GM19035 (cell line): ENCODE measurements around the gene KMT2B.
"Not testable (repeated sequence)": the region's sequence is repeated elsewhere in the genome, so short reads cannot be mapped to it uniquely, and the experiment has no call there.

Experiments
- ATAC-seq: cut with Tn5 transposase; IDR thresholded peaks from one replicate; pipeline ENCODE4 v1.9.1; 2021; ENCODE audit not compliant: unreplicated experiment

Gene KMT2B

GRCh38 chr19:35710784-35711723 lies 6.7 kb upstream of the KMT2B start:
- ATAC-seq = peak; percentile 32

- ATAC-seq = no peak
These were observed 5.0 kb upstream of the KMT2B start for GRCh38 chr19:35712567-35713505.

- no peak for ATAC-seq
These were observed 4.3 kb upstream of the KMT2B start for GRCh38 chr19:35713506-35713850.

GRCh38 chr19:35713904-35714495 lies 3.8 kb upstream of the KMT2B start:
- no peak for ATAC-seq

- no peak for ATAC-seq
These were observed 3.0 kb upstream of the KMT2B start for GRCh38 chr19:35714601-35715354.

- ATAC-seq = no peak
These were observed 2.4 kb upstream of the KMT2B start for GRCh38 chr19:35715355-35715809.

- peak; percentile 0 for ATAC-seq
These were observed 1.6 kb upstream of the KMT2B start for GRCh38 chr19:35715981-35716800.

GRCh38 chr19:35716801-35717664 lies 770 bp upstream of the KMT2B start:
- peak; percentile 60 for ATAC-seq

GRCh38 chr19:35718345-35719041 lies 690 bp downstream of the KMT2B start:
- peak; percentile 1 for ATAC-seq

- ATAC-seq = no peak
These were observed 1.8 kb downstream of the KMT2B start for GRCh38 chr19:35719402-35720162.

GRCh38 chr19:35720163-35720524 lies 2.3 kb downstream of the KMT2B start:
- no peak for ATAC-seq

- no peak for ATAC-seq
These were observed 2.8 kb downstream of the KMT2B start for GRCh38 chr19:35720648-35721047.

- ATAC-seq = no peak
These were observed 3.6 kb downstream of the KMT2B start for GRCh38 chr19:35721374-35721773.

GRCh38 chr19:35722461-35722860 lies 4.7 kb downstream of the KMT2B start:
- ATAC-seq = no peak

GRCh38 chr19:35722897-35723296 lies 5.1 kb downstream of the KMT2B start:
- no peak for ATAC-seq

GRCh38 chr19:35723671-35724070 lies 5.9 kb downstream of the KMT2B start:
- no peak for ATAC-seq

- ATAC-seq = not testable (repeated sequence)
These were observed 6.3 kb downstream of the KMT2B start for GRCh38 chr19:35724132-35724531.
